ENCODE data around the gene LRRC59.
"Not testable (repeated sequence)": the region's sequence is repeated elsewhere in the genome, so short reads cannot be mapped to it uniquely, and the experiment has no call there.

Gene LRRC59

GRCh38 chr17:50397111-50397918 lies at the start of gene LRRC59:
Gene LRRC59 (minus strand): TSS chr17:50397523. CDS start chr17:50397317, 206 bp downstream.
- peak; percentile 97 for DNase-seq

DNA sequence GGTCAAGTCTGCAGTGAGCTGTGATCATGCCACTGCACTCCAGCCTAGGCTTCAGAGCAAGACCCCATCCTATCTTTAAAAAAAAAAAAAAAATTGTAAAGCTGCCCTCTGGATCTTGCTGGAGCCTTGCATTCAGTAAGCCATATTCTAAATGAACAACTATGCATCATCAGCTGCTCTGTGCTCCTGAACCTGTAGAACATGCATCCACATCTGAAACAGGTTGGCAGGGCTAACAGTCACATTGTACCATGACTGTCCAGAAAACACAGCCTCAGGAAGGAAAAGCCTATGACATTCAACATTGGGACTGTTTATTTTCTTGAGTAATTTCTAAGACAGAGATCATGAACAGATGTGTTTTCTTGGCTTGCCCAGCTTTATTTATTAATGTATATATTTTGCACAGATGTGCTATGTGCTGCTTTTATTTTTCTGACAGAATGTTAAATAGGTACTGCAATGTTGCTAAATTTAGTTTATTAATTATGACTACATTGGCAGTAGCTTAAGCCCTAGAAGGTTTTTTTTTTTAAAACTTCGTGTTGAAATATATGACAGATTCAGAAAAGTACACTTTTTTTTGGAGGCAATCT lies 48.5 kb upstream of the LRRC59 start:
- no peak for DNase-seq

- no peak for DNase-seq
Observed at GRCh38 chr17:50444841-50445715, 47.8 kb upstream of the LRRC59 start.

DNA sequence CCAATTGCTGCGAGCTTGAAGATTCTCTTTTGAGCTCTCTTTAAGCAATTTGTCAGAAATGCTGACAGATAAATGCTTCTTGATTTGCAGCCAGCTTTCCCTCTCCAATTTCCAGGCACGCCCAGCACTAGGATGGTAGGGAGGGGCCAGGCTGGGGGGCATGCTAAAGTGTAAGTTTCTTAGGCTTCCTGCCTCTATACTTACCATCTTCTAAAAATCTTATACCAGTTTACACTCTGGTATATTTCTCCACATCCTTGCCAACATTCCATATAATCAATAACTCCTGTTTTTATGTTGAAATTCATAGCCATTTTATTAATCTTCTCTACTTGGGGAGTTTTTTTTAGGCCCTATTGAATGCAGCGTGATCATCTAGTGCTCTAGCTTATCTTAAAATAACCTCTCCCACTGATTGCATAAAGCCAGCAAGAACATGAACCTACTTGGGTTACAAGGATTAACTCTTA lies 46.2 kb upstream of the LRRC59 start:
- DNase-seq: no peak

- no peak for DNase-seq
Observed at GRCh38 chr17:50440838-50441829, 43.8 kb upstream of the LRRC59 start.

DNA sequence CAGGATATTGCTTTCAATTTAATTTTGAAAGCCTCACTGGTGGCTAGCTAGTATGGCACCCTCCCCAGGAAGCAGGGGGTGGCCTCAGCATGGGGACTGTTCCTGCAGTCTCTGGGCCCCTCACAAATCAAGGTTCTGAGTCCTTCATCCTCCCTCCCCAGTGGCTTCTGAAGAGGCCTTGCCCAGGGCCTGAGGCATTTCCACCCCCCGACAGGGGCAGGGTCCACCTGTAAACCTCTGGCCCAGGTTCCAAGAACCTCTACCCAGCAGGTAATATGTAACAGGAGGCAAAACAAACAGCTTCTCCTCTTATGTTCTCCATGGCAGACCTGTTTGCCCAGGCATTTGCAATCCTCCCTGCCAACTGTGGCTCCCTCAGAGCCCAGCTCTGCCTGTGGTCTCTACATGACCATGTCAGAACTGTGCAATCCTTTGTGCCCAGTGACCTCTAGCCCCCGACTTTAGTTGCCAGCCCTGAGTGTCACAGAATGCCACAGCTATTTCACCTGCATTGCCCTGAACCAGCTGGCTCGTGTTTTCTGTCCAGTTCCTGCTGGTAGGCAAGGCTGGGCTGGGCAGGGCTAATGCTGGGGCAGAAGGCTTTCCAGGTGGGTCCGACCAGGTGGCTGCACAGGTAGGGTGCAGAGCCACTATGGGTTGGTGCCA lies 43.0 kb upstream of the LRRC59 start:
- no peak for DNase-seq

GRCh38 chr17:50439008-50439407 lies 41.7 kb upstream of the LRRC59 start:
- no peak for DNase-seq

- DNase-seq: no peak
Observed at GRCh38 chr17:50437409-50437808, 40.1 kb upstream of the LRRC59 start.

GRCh38 chr17:50432125-50432762 lies 34.9 kb upstream of the LRRC59 start:
- no peak for DNase-seq

GRCh38 chr17:50430821-50431618 lies 33.7 kb upstream of the LRRC59 start:
- DNase-seq: no peak

GRCh38 chr17:50429793-50430192 lies 32.5 kb upstream of the LRRC59 start:
- no peak for DNase-seq

- no peak for DNase-seq
Observed at GRCh38 chr17:50428831-50429424, 31.6 kb upstream of the LRRC59 start.

DNA sequence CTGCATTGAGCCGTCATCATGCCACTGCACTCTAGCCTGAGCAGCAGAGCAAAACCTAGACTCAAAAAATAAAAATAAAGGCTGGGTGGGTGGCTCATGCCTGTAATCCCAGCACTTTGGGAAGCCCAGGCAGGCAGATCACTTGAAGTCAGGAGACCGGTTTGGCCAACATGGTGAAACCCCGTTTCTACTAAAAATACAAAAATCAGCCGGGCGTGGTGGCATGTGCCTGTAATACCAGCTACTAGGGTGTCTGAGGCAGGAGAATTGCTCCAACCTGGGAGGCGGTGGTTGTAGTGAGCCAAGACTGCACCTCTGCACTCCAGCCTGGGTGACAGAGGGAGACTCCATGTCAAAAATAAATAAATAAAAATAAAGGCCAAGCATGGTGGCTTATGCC lies 30.8 kb upstream of the LRRC59 start:
- not testable (repeated sequence) for DNase-seq

DNA sequence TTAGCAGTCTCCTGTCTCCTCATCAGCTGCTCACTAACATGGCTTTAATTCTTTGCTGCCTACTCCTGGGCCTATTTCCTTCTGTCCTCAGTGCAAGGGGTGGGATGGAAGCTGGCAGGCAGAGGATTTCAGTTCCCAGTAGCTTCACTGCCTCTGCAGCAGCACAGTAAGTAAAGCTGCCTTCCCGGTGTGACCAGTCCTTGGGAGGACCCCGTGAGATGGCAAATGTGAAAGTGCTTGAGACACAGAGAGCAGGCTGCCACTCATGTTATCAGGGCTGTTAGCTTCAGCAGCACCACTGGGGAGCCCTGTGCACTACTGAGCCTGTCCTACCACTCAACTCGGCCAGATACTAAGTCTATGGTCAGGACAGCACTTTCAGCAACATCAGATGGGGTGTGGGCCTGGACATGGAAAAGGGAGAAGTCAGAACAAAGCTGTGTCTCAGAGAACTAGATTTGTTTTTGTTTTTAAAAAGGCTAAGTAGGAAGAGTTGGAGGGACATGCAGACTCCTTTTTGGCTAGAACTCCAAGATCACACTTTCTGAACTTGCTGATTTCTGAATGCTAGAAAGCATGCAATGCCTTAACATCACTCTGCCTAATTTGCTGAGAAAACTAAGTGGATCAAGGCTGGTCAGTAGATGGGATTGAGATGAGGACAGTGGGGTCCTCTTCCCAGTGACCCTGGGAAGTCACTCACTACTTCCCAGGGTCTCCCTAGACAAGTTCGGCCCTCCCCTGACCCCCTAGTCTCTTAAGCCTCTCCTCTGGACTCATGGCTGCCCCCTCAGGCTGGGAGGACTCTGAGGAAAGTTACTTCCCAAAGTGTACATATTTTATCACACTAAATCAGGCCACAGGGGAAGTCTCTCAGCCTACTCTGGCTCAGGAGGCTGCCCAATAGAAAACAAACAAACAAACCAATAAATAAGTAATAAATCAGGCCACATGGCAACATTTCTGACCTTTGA lies 29.8 kb upstream of the LRRC59 start:
- DNase-seq: peak; percentile 52

DNA sequence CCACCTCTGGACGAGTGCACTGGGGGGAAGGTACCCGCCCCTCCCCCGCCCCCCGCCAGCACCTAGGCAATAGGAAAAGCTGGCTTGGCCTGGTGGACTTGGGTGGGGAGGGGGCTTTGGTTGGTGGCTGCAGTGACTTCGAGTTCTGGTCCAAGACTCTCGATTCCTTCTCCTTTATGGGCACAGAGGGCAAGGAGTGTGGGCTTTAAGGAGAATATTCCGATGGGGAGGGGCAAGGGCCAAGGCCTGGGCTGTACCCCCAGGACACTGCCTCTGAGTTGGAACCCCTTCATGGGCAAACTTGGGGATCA lies 29.1 kb upstream of the LRRC59 start:
- DNase-seq: no peak

GRCh38 chr17:50425682-50426471 lies 28.6 kb upstream of the LRRC59 start, which contains the start of gene ACSF2:
Gene ACSF2 (plus strand): TSS chr17:50426218. CDS start chr17:50426262, 44 bp downstream.
- DNase-seq: peak; percentile 72

- no peak for DNase-seq
Observed at GRCh38 chr17:50424996-50425681, 27.8 kb upstream of the LRRC59 start.
